OCI-LY7 (cell line): Measurements from ENCODE around the gene MOBP. TPM values are rescaled to one million over a fixed set of nuclear protein-coding genes. Genes with fewer than 3 reads are reported as not detected.

Experiments
- BruUV-seq: library from RNA; stranded (reverse); fragments of 400-500 nt; replicated peaks from 2 replicates; lab custom pipeline; 2021; lab: Mats Ljungman, UMichigan
- CTCF ChIA-PET: fragments of 300-600 bp; sonication (Branson Sonifier 250); formaldehyde crosslinking; loops from one replicate; lab custom pipeline; 2022; ENCODE audit warnings: antibody characterized with exemption; ENCODE audit not compliant: unreplicated experiment; lab: Charles Lee
- POLR2A ChIA-PET: fragments of 300-600 bp; sonication (Branson Sonifier 250); formaldehyde crosslinking; loops from one replicate; lab custom pipeline; 2022; ENCODE audit warnings: antibody characterized with exemption; lab: Charles Lee
- DNase-seq: peaks from one replicate; pipeline ENCODE4 v3.0.0-alpha.2; 2015; ENCODE audit warnings: low spot score
- H2AFZ ChIP-seq: fragments of 200-600 bp; sonication (generic), shearing (Covaris generic); 2 replicates; pipeline ENCODE4 v1.6.1; 2014; ENCODE audit warnings: mild to moderate bottlenecking, antibody characterized with exemption, low read length, moderate library complexity
- H3K27ac ChIP-seq: fragments of 200-600 bp; sonication (generic); 2 replicates; pipeline ENCODE4 v1.5.1; 2014; ENCODE audit warnings: mixed run types, low read depth, mild to moderate bottlenecking, moderate library complexity, low read length, inconsistent platforms; ENCODE audit not compliant: poor library complexity, severe bottlenecking
- H3K36me3 ChIP-seq: fragments of 200-600 bp; sonication (generic); 2 replicates; pipeline ENCODE4 v1.6.1; 2014; ENCODE audit warnings: mild to moderate bottlenecking, antibody characterized with exemption, low read length, moderate library complexity, mixed read lengths; ENCODE audit not compliant: insufficient read depth
- H3K4me1 ChIP-seq: fragments of 200-600 bp; sonication (generic); 2 replicates; pipeline ENCODE4 v1.5.1; 2014; ENCODE audit warnings: mild to moderate bottlenecking, low read length; ENCODE audit not compliant: insufficient read depth, poor library complexity, severe bottlenecking
- H3K4me2 ChIP-seq: fragments of 200-600 bp; sonication (generic); 2 replicates; pipeline ENCODE4 v1.6.1; 2014; ENCODE audit warnings: mild to moderate bottlenecking, low read length
- H3K4me3 ChIP-seq: fragments of 200-600 bp; sonication (generic); 2 replicates; pipeline ENCODE4 v1.5.1; 2014; ENCODE audit warnings: mild to moderate bottlenecking, low read depth, low read length; ENCODE audit not compliant: poor library complexity, severe bottlenecking
- H3K79me2 ChIP-seq: fragments of 200-600 bp; sonication (generic); 2 replicates; pipeline ENCODE4 v1.6.1; 2016; ENCODE audit warnings: low read depth, mild to moderate bottlenecking, low read length, moderate library complexity, mixed read lengths; ENCODE audit not compliant: insufficient read depth
- H3K9me2 ChIP-seq: fragments of 200-600 bp; sonication (generic); 2 replicates; pipeline ENCODE4 v1.6.1; 2016; ENCODE audit warnings: mild to moderate bottlenecking, low read length, mixed read lengths; ENCODE audit not compliant: insufficient read depth
- H3K9me3 ChIP-seq: fragments of 200-600 bp; sonication (generic); 2 replicates; pipeline ENCODE4 v1.6.1; 2014; ENCODE audit warnings: mild to moderate bottlenecking, mixed run types, low read length, mixed read lengths
- H4K20me1 ChIP-seq: fragments of 200-600 bp; sonication (generic); 2 replicates; pipeline ENCODE4 v1.6.1; 2014; ENCODE audit warnings: mild to moderate bottlenecking, antibody characterized with exemption, low read length, moderate library complexity, mixed read lengths; ENCODE audit not compliant: insufficient read depth
- CTCF ChIP-seq: fragments of 200-600 bp; sonication (generic); conservative IDR thresholded peaks from 2 replicates; pipeline ENCODE4 v1.5.1; 2014; ENCODE audit warnings: mild to moderate bottlenecking, antibody characterized with exemption, low read length, moderate library complexity, mixed read lengths
- EZH2phosphoT487 ChIP-seq: fragments of 200-600 bp; sonication (generic); IDR thresholded peaks from 2 replicates; pipeline ENCODE4 v1.6.1; 2018; ENCODE audit warnings: low read depth, borderline replicate concordance, mild to moderate bottlenecking, mixed run types, antibody characterized with exemption, low read length, moderate library complexity, mixed read lengths
- intact Hi-C: fragments of 100-400 bp; cut with micrococcal nuclease; formaldehyde crosslinking; loops from one replicate; pipeline ENCODE4 v1.10.0; 2022; ENCODE audit not compliant: unreplicated experiment
- total RNA-seq, 2 experiments: library from RNA; depleted of rRNA in 1 of 2; stranded (reverse); fragments of >200 nt in 1 of 2; shearing (Covaris generic) in 1 of 2; gene quantifications; 2 replicates each; pipeline ENCODE4 v1.2.3, GENCODE V29; 2014 to 2022

MOBP gene
- total RNA-seq, 2 experiments from 2014 or later = not detected

- Histone ChIP-seq H3K36me3 (no peaks in the 10 kb centered on the region), H4K20me1 (no peaks in the 10 kb centered on the region), H3K4me1 (no peaks in the 10 kb centered on the region), H3K27ac (no peak overlapping the region), H3K4me2 (no peak overlapping the region), H3K9me2 (no peaks in the 10 kb centered on the region), H2AFZ (no peak overlapping the region), H3K79me2 (no peaks in the 10 kb centered on the region), H3K9me3 (no peaks in the 10 kb centered on the region), H3K4me3 (no peak overlapping the region)
- intact Hi-C loops = no loop called here
- BruUV-seq = no TSS peak
- DNase-seq = no peak
- TF ChIP-seq CTCF = no peak
- no peak for TF ChIP-seq EZH2phosphoT487
- ChIA-PET POLR2A (no interaction called here), CTCF (no interaction called here)
Observed at GRCh38 chr3:39550354-39551051, 83.0 kb downstream of the MOBP start.

Other genes starting within 250 kb of the MOBP start
- not detected in 2 replicates for gene CX3CR1, start 187.6 kb upstream of the MOBP start, total RNA-seq (2014; rRNA removed; shearing (Covaris generic))
- 0.13 TPM in 1 of 2 replicates, not detected in the other for gene CX3CR1, start 187.6 kb upstream of the MOBP start, total RNA-seq (2022)
- gene CCR8, start 138.0 kb upstream of the MOBP start, total RNA-seq (2014; rRNA removed; shearing (Covaris generic)) = not detected in 2 replicates
- gene CCR8, start 138.0 kb upstream of the MOBP start, total RNA-seq (2022) = not detected in 2 replicates
- 22.8 and 32.6 TPM in 2 replicates for gene SLC25A38, start 84.3 kb upstream of the MOBP start, total RNA-seq (2014; rRNA removed; shearing (Covaris generic))
- gene SLC25A38, start 84.3 kb upstream of the MOBP start, total RNA-seq (2022) = 35.4 and 35.5 TPM in 2 replicates
- gene RPSA, start 61.0 kb upstream of the MOBP start, total RNA-seq (2014; rRNA removed; shearing (Covaris generic)) = 2,776 and 2,813 TPM in 2 replicates
- gene RPSA, start 61.0 kb upstream of the MOBP start, total RNA-seq (2022) = 1,952 and 2,115 TPM in 2 replicates